K562 (cell line): ENCODE results near the gene ANXA7. TPM values are rescaled to one million over a fixed set of nuclear protein-coding genes. Genes with fewer than 3 reads are reported as not detected.

Experiments used
- ATAC-seq: fragments of 200-7000 bp; cut with Tn5 transposase; 3 replicates; pipeline ENCODE4 v1.9.1; 2020; ENCODE audit warnings: moderate library complexity
- BruUV-seq: library from RNA; stranded (reverse); fragments of 400-500 nt; replicated peaks from 2 replicates; lab custom pipeline; 2021; lab: Mats Ljungman, UMichigan
- CTCF ChIA-PET: fragments of 300-600 bp; formaldehyde crosslinking; extraction: SDS; loops from one replicate; lab custom pipeline; 2021; ENCODE audit warnings: low intra/inter-chr PET ratio; lab: Yijun Ruan, JAX
- POLR2A ChIA-PET: fragments of 300-600, 350-650 bp; sonication (Branson Sonifier 250); formaldehyde crosslinking; extraction: SDS; loops from one replicate; lab custom pipeline; 2021; ENCODE audit warnings: antibody characterized with exemption, inconsistent platforms; lab: Yijun Ruan, JAX
- DNase-seq, 4 experiments: peaks; one replicate each; pipeline versions ENCODE4 v3.0.0 to v3.0.0-alpha.2; 2011 to 2018; ENCODE audit warnings: low spot score in 3 of 4, mixed read lengths in 3 of 4; ENCODE audit errors: extremely low read depth in 1 of 4
- FAIRE-seq: peaks from 2 replicates; lab custom pipeline; 2011; peaks lifted over from hg19 to GRCh38; lab: Jason Lieb, UNC
- H2AFZ ChIP-seq: 2 replicates; pipeline ENCODE4 v1.6.0; 2011; ENCODE audit warnings: low read depth, low read length, control low read depth, inconsistent platforms
- H3K27ac ChIP-seq: fragments of 200-600 bp; 3 replicates; pipeline ENCODE4 v1.8.0; 2011; ENCODE audit warnings: low read depth, mild to moderate bottlenecking, control low read depth, inconsistent platforms, low read length, moderate library complexity, mixed read lengths; ENCODE audit errors: extremely low read depth
- H3K27me3 ChIP-seq, 2 experiments: fragments of 300-600 bp in 1 of 2; 2 replicates in 1 of 2; 3 replicates in 1 of 2; pipeline versions ENCODE4 v1.6.0 to v1.8.0; 2011; ENCODE audit warnings: inconsistent platforms in 2 of 2, low read length in 2 of 2, mild to moderate bottlenecking in 1 of 2, mixed read lengths in 1 of 2, moderate library complexity in 1 of 2; ENCODE audit not compliant: control insufficient read depth in 2 of 2, insufficient read depth in 2 of 2
- H3K36me3 ChIP-seq: fragments of 300-600 bp; 3 replicates; pipeline ENCODE4 v1.8.0; 2011; ENCODE audit warnings: mild to moderate bottlenecking, low read length, inconsistent platforms; ENCODE audit not compliant: control insufficient read depth, insufficient read depth
- H3K4me1 ChIP-seq, 2 experiments: fragments of 200-600 bp in 1 of 2; replicated peaks in 1 of 2; 2 replicates in 1 of 2; 3 replicates in 1 of 2; pipeline versions ENCODE4 v1.5.1 to v1.8.0; 2011; ENCODE audit warnings: inconsistent platforms in 2 of 2, low read length in 2 of 2, mild to moderate bottlenecking in 1 of 2, mixed read lengths in 1 of 2, moderate library complexity in 1 of 2; ENCODE audit not compliant: control insufficient read depth in 2 of 2, insufficient read depth in 2 of 2
- H3K4me2 ChIP-seq: 2 replicates; pipeline ENCODE4 v1.6.1; 2011; ENCODE audit warnings: low read length, control low read depth, inconsistent platforms, mixed read lengths; ENCODE audit not compliant: insufficient read depth
- H3K4me3 ChIP-seq: fragments of 200-600 bp; sonication (generic), shearing (Covaris generic); 2 replicates; pipeline ENCODE4 v1.5.1; 2016; ENCODE audit warnings: control low read depth, inconsistent platforms
- H3K79me2 ChIP-seq: fragments of 200-600 bp; 3 replicates; pipeline ENCODE4 v1.8.0; 2011; ENCODE audit warnings: low read length, inconsistent platforms; ENCODE audit not compliant: control insufficient read depth, insufficient read depth
- H3K9ac ChIP-seq, 2 experiments: 2 replicates each; pipeline versions ENCODE4 v1.6.0 to v1.6.1; 2011; ENCODE audit warnings: low read depth in 2 of 2, low read length in 2 of 2, control low read depth in 1 of 2, inconsistent platforms in 1 of 2, mild to moderate bottlenecking in 1 of 2, mixed read lengths in 1 of 2; ENCODE audit not compliant: insufficient read depth in 1 of 2
- H3K9me1 ChIP-seq: one replicate; pipeline ENCODE4 v1.6.0; 2011; ENCODE audit warnings: inconsistent platforms, mild to moderate bottlenecking, low read length, moderate library complexity; ENCODE audit not compliant: control insufficient read depth, insufficient read depth
- H3K9me3 ChIP-seq: replicated peaks from 2 replicates; pipeline ENCODE4 v1.5.1; 2011; ENCODE audit warnings: low read depth, low read length, inconsistent platforms; ENCODE audit not compliant: control insufficient read depth, insufficient read depth
- H4K20me1 ChIP-seq: replicated peaks from 2 replicates; pipeline ENCODE4 v1.6.1; 2011; ENCODE audit warnings: low read length, inconsistent platforms, mixed read lengths; ENCODE audit not compliant: control insufficient read depth, insufficient read depth
- ARID3B ChIP-seq: fragments of 250-450 bp; sonication (Bioruptor Pico); IDR thresholded peaks from 2 replicates; pipeline ENCODE4 v1.4.0; 2020; ENCODE audit warnings: borderline replicate concordance
- CSDE1 ChIP-seq, 2 experiments: fragments of 450-650 bp; IDR thresholded peaks; 2 replicates each; pipeline ENCODE4 v1.6.1; 2016; ENCODE audit warnings: mild to moderate bottlenecking in 1 of 2
- CXXC5 ChIP-seq: fragments of 250-450 bp; sonication (Bioruptor Pico); IDR thresholded peaks from 2 replicates; pipeline ENCODE4 v1.8.0; 2022; ENCODE audit warnings: inconsistent platforms, mild to moderate bottlenecking, moderate library complexity
- ESRRA ChIP-seq: fragments of 450-650 bp; IDR thresholded peaks from 2 replicates; pipeline ENCODE4 v1.6.1; 2014; ENCODE audit warnings: low read depth, mild to moderate bottlenecking, moderate library complexity, borderline replicate concordance
- IRF9 ChIP-seq: fragments of 450-650 bp; IDR thresholded peaks from 2 replicates; pipeline ENCODE4 v1.6.1; 2016; ENCODE audit warnings: missing biosample characterization, missing genetic modification characterization
- KDM1A ChIP-seq, 2 experiments: fragments of 450-650 bp; IDR thresholded peaks; 2 replicates each; pipeline ENCODE4 v1.6.1; 2016; ENCODE audit warnings: mild to moderate bottlenecking in 2 of 2
- MEIS2 ChIP-seq: fragments of 450-650 bp; IDR thresholded peaks from 2 replicates; pipeline ENCODE4 v1.6.1; 2014; ENCODE audit warnings: mild to moderate bottlenecking; ENCODE audit not compliant: partially characterized antibody
- OTX1 ChIP-seq: fragments of 450-650 bp; formaldehyde crosslinking; IDR thresholded peaks from 2 replicates; pipeline ENCODE4 v1.4.0; 2022; ENCODE audit warnings: mild to moderate bottlenecking
- PTBP1 ChIP-seq: fragments of 200-400 bp; formaldehyde crosslinking; IDR thresholded peaks from 2 replicates; pipeline ENCODE4 v1.6.1; 2017; ENCODE audit warnings: low read depth, low read length
- PURB ChIP-seq: sonication (generic); formaldehyde crosslinking; IDR thresholded peaks from 2 replicates; pipeline ENCODE4 v1.9.0; 2021; ENCODE audit warnings: low read depth, mild to moderate bottlenecking, missing genetic modification reagents
- RB1 ChIP-seq: fragments of 450-650 bp; IDR thresholded peaks from 2 replicates; pipeline ENCODE4 v1.6.1; 2017; ENCODE audit warnings: low read depth, mild to moderate bottlenecking
- SIN3A ChIP-seq, 2 experiments: fragments of 150-350 bp in 1 of 2; IDR thresholded peaks; 2 replicates each; pipeline ENCODE4 v1.6.1; 2011 to 2016; ENCODE audit warnings: borderline replicate concordance in 2 of 2, low read depth in 2 of 2, low read length in 2 of 2, mild to moderate bottlenecking in 2 of 2, moderate library complexity in 2 of 2; ENCODE audit not compliant: control insufficient read depth in 1 of 2
- STAG1 ChIP-seq: sonication (generic); formaldehyde crosslinking; IDR thresholded peaks from 2 replicates; pipeline ENCODE4 v1.5.0; 2020; ENCODE audit warnings: missing genetic modification reagents, borderline replicate concordance
- TAF1 ChIP-seq: IDR thresholded peaks from 2 replicates; pipeline ENCODE4 v1.6.1; 2011; ENCODE audit warnings: mild to moderate bottlenecking, low read length, moderate library complexity; ENCODE audit not compliant: insufficient read depth, control insufficient read depth, severe bottlenecking; ENCODE audit errors: extremely low read depth
- THRB ChIP-seq: fragments of 450-650 bp; formaldehyde crosslinking; conservative IDR thresholded peaks from 2 replicates; pipeline ENCODE4 v1.4.0; 2022; ENCODE audit warnings: mild to moderate bottlenecking, missing genetic modification characterization
- YY1 ChIP-seq, 3 experiments: IDR thresholded peaks; 2 replicates each; pipeline ENCODE4 v1.6.1; 2011; ENCODE audit warnings: low read length in 2 of 3, mild to moderate bottlenecking in 2 of 3, moderate library complexity in 2 of 3, borderline replicate concordance in 1 of 3, control low read depth in 1 of 3, low read depth in 1 of 3; ENCODE audit not compliant: insufficient read depth in 3 of 3, insufficient replicate concordance in 2 of 3, control insufficient read depth in 1 of 3, insufficient read length in 1 of 3; ENCODE audit errors: extremely low read depth in 1 of 3
- ZBED1 ChIP-seq: IDR thresholded peaks from 2 replicates; pipeline ENCODE4 v1.6.1; 2014
- ZNF184 ChIP-seq: sonication (generic); formaldehyde crosslinking; IDR thresholded peaks from 2 replicates; pipeline ENCODE4 v1.5.0; 2020; ENCODE audit warnings: missing genetic modification reagents
- ZNF217 ChIP-seq: sonication (generic); formaldehyde crosslinking; IDR thresholded peaks from 2 replicates; pipeline ENCODE4 v1.8.0; 2022; ENCODE audit warnings: mild to moderate bottlenecking, missing genetic modification reagents
- WGBS: fragments of 100-300 bp; shearing (Covaris generic); methylation state at CpG from one replicate; pipeline ENCODE4 v1.1.6; 2016; ENCODE audit warnings: low coverage, mixed read lengths; ENCODE audit not compliant: insufficient coverage; ENCODE audit errors: missing lambda C conversion rate; 5-methylcytosine and 5-hydroxymethylcytosine counted together
- in situ Hi-C: fragments of 300-500 bp; cut with MboI; formaldehyde crosslinking; loops from 4 replicates; pipeline ENCODE4 v1.15.0; 2018; ENCODE audit warnings: inconsistent platforms, mixed read lengths
- intact Hi-C: fragments of 100-400 bp; cut with micrococcal nuclease; formaldehyde crosslinking; loops from 2 replicates; pipeline ENCODE4 v1.14.2; 2022
- polyA plus RNA-seq, 8 experiments: library from polyadenylated mRNA; depleted of rRNA in 4 of 8; stranded (reverse) in 5 of 8; unstranded in 3 of 8; fragments of >200 nt; fragmentation: Nextera tagmentation in 2 of 8; fragmentation: Illumina TruSeq in 1 of 8; extraction: Ambion mirVana in 2 of 8; extraction: Trizol in 1 of 8; gene quantifications; 2 replicates each; pipeline versions ENCODE4 v1.2.1 to v1.2.3, GENCODE V29; 2011 to 2014; ENCODE audit warnings: inconsistent platforms in 1 of 8, missing spikeins in 1 of 8
- total RNA-seq, 7 experiments: library from RNA; depleted of rRNA in 6 of 7; stranded (reverse); fragments of >200 nt in 6 of 7; fragmentation: Illumina TruSeq in 2 of 7; extraction: Trizol in 2 of 7; gene quantifications; 2 replicates each; pipeline versions ENCODE4 v1.2.1 to v1.2.3, GENCODE V29; 2011 to 2021; ENCODE audit warnings: low replicate concordance in 1 of 7

Gene ANXA7
- total and polyA plus RNA-seq, 9 of the 15 experiments (the other 6 are each of a cell fraction or from before 2014, with no cell fraction given) = 81.6 to 157 (median 122) TPM

- DNase-seq = peak; percentile 58 to 78 (median 64)
- peak overlapping the region; percentile 99 for H3K4me2 ChIP-seq
- peak overlapping the region; percentile 90 to 96 for H3K9ac ChIP-seq
- peak; percentile 65 for ATAC-seq
- no peaks in the 10 kb centered on the region for H3K9me1 ChIP-seq
- peak overlapping the region; percentile 95 for H3K27ac ChIP-seq
- H4K20me1 ChIP-seq = peaks cover 22% of the 10 kb centered on the region
- CTCF ChIA-PET = no interaction called here
- H3K27me3 ChIP-seq = no peaks in the 10 kb centered on the region
- H3K79me2 ChIP-seq = peaks cover 56% of the 10 kb centered on the region
- FAIRE-seq = peak; percentile 82
- peaks cover 10 to 11% of the 10 kb centered on the region in 2 experiments for H3K4me1 ChIP-seq
- WGBS = 0% methylated on average over 9 of the region's 9 CpGs
- BruUV-seq = no TSS peak
- intact Hi-C loops = loop anchor here (5.0 kb wide), 2 partner anchors 84 to 166 kb away; partner anchors contain the start of genes DNAJC9 and PPP3CB
- no peaks in the 10 kb centered on the region for H3K9me3 ChIP-seq
- H3K36me3 ChIP-seq = peaks cover under 1% of the 10 kb centered on the region; the same call in 1 of the 3 replicates
- in situ Hi-C loops = no loop called here
- POLR2A ChIA-PET = interaction anchor here (0.6 to 3.9 kb wide), 13 partner anchors 10 to 331 kb away, joined by 3 to 16 read pairs (median 3); partner anchors contain the start of genes DNAJC9, PPP3CB and SEC24C
- peak overlapping the region; percentile 89 for H3K4me3 ChIP-seq
- peak overlapping the region; percentile 90 for H2AFZ ChIP-seq
- no peak for TF ChIP-seq OTX1 (CRISPR knock-in tag)
- no peak for TF ChIP-seq STAG1 (CRISPR knock-in tag)
- no peak for TF ChIP-seq PURB (CRISPR knock-in tag)
- TF ChIP-seq YY1 (IDR thresholded peaks at IDR 0.05; ENCODE audit: borderline replicate concordance in 1 of 3, control insufficient read depth in 1 of 3, extremely low read depth in 1 of 3, insufficient read depth in 3 of 3, insufficient read length in 1 of 3, insufficient replicate concordance in 2 of 3, low read depth in 1 of 3, low read length in 2 of 3) = peak in 2 of 3 experiments; percentile 27 to 76
- TF ChIP-seq PTBP1 = no peak
- no peak for TF ChIP-seq ZNF184
- TF ChIP-seq ZNF217 = no peak
- TF ChIP-seq TAF1 = peak; percentile 56
- peak in 1 of 2 experiments; percentile 47; a peak in 1 of 4 replicates for TF ChIP-seq CSDE1 (IDR thresholded peaks at IDR 0.05)
- TF ChIP-seq ESRRA = no peak
- TF ChIP-seq MEIS2 = peak; percentile 59
- TF ChIP-seq KDM1A (IDR thresholded peaks at IDR 0.05) = peak; percentile 85 to 90
- no peak for TF ChIP-seq ZBED1
- TF ChIP-seq ARID3B (CRISPR knock-in tag) = no peak
- peak in 1 of 2 experiments; percentile 91; a peak in 1 of 4 replicates for TF ChIP-seq SIN3A (IDR thresholded peaks at IDR 0.05; ENCODE audit: borderline replicate concordance in 2 of 2, control insufficient read depth in 1 of 2, low read depth in 2 of 2, low read length in 2 of 2)
- TF ChIP-seq THRB = 0 out of 2 replicates have a peak, but pooled peaks have one; percentile 24
- no peak for TF ChIP-seq RB1
- no peak for TF ChIP-seq CXXC5 (CRISPR knock-in tag)
- TF ChIP-seq IRF9 (tag) = no peak
Measured at GRCh38 chr10:73413108-73413527, 740 bp downstream of the ANXA7 start.
